Measurements from ENCODE around the gene KDM4B. TPM values are rescaled to one million over a fixed set of nuclear protein-coding genes. Genes with fewer than 3 reads are reported as not detected.

Gene KDM4B
- total RNA-seq, 4 donors from 2014 or later: 18.4 to 94.7 (median 25.6) TPM

DNA sequence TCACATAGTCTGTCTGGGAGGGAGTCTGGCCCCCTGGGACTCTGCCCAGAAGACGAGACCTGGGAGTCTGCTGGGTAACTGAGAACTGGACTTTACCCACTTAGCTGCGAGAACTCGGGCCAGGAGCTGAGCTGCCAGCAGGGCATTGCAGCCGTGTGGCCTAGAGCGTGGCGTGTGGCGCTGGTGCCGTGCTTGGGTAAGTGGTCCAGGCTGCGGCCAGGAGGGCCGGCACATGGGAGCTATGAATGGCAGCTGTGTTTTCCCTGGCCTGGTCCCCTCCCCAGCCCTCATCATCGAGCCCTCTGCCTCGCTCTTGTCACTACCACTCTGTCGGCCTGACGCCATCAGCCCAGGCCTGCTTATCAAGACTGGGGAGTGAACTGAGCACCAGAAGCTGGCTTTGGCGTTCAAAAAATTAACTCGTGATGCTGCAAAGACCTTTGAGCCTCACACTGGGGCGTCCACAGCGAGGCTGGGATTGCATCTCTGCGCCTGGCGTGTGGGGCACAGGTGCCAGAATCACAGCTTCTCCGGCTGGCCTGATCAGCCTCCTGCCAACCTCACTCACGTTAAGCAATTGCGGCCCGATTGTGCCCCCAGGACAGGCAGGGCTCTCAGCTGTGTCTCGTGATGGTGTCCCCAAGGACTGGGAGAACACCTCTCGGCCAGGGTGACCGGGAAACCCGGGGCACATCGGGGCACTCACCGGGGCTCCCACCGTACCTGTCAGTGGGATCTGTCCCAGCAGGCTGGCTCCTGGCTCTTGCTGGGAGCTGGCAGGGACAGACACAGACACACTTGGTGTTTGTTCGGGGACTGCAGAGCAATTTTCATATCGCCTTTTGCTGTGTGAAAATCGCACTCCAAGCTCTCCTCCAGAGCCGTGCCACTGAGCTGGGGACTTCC is 85.9 kb downstream of the KDM4B start:
- Histone ChIP-seq H3K4me3 (no peak overlapping the region), H3K27ac (no peak overlapping the region), H3K9me3 (no peaks in the 10 kb centered on the region), H3K36me3 (no peaks in the 10 kb centered on the region), H3K4me1 (no peaks in the 10 kb centered on the region), H3K27me3 (no peaks in the 10 kb centered on the region)
- TF ChIP-seq, protein P1, sequence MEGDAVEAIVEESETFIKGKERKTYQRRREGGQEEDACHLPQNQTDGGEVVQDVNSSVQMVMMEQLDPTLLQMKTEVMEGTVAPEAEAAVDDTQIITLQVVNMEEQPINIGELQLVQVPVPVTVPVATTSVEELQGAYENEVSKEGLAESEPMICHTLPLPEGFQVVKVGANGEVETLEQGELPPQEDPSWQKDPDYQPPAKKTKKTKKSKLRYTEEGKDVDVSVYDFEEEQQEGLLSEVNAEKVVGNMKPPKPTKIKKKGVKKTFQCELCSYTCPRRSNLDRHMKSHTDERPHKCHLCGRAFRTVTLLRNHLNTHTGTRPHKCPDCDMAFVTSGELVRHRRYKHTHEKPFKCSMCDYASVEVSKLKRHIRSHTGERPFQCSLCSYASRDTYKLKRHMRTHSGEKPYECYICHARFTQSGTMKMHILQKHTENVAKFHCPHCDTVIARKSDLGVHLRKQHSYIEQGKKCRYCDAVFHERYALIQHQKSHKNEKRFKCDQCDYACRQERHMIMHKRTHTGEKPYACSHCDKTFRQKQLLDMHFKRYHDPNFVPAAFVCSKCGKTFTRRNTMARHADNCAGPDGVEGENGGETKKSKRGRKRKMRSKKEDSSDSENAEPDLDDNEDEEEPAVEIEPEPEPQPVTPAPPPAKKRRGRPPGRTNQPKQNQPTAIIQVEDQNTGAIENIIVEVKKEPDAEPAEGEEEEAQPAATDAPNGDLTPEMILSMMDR (IDR thresholded peaks at IDR 0.05): no peak
- TF ChIP-seq POLR2A (IDR thresholded peaks at IDR 0.05): no peak
- intact Hi-C loops (cut with DNase I; ENCODE audit: low total_unique reads): no loop called here
- DNase-seq: no peak

DNA sequence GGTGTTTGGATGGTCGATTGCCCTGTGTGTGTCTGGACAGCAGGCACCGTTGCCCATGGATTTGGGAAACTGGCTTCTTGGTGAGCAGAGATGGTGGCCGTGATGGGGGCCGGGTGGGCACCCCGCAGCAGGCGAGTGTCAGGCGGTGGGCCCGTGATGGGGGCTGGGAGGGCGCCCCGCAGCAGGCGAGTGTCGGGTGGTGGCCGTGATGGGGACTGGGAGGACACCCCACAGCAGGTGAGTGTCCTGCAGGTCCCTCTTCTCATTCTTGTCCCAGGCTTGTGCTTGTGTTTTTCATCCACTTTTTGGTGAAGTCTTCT is 86.5 kb downstream of the KDM4B start:
- TF ChIP-seq, protein P1 (IDR thresholded peaks at IDR 0.05): no peak
- TF ChIP-seq POLR2A (IDR thresholded peaks at IDR 0.05): no peak
- no peaks in the 10 kb centered on the region for H3K27me3 ChIP-seq
- H3K4me3 ChIP-seq: no peak overlapping the region
- H3K36me3 ChIP-seq: no peaks in the 10 kb centered on the region
- no peaks in the 10 kb centered on the region for H3K9me3 ChIP-seq
- DNase-seq: no peak
- intact Hi-C loops (cut with DNase I; ENCODE audit: low total_unique reads): no loop called here
- no peaks in the 10 kb centered on the region for H3K4me1 ChIP-seq
- H3K27ac ChIP-seq: no peak overlapping the region

DNA sequence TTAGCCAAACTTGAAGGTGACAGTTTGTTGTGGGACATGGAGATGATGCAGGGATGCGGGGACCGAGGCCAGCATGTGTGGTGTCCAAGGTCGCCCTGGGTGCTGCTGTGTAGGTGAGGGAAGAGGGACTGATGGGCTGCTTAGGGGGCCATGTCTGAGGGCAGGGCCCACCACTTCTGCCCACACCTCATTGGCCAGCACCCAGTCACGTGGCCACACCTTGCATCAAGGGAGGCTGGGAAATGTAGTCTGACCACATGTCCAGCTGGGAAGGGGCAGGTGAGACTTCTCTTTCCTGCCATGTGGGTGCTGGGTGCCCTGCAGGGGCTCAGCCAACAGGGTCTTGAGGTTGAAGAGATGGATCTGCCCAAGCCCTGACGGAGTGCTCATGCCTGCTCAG is 88.9 kb downstream of the KDM4B start:
- TF ChIP-seq POLR2A (IDR thresholded peaks at IDR 0.05): no peak
- TF ChIP-seq, protein P1 (IDR thresholded peaks at IDR 0.05): no peak
- H3K4me3 ChIP-seq: no peak overlapping the region
- no peak for DNase-seq
- H3K4me1 ChIP-seq: no peaks in the 10 kb centered on the region
- intact Hi-C loops (cut with DNase I; ENCODE audit: low total_unique reads): no loop called here
- H3K9me3 ChIP-seq: no peaks in the 10 kb centered on the region
- H3K27ac ChIP-seq: no peak overlapping the region
- H3K27me3 ChIP-seq: no peaks in the 10 kb centered on the region
- H3K36me3 ChIP-seq: no peaks in the 10 kb centered on the region

DNA sequence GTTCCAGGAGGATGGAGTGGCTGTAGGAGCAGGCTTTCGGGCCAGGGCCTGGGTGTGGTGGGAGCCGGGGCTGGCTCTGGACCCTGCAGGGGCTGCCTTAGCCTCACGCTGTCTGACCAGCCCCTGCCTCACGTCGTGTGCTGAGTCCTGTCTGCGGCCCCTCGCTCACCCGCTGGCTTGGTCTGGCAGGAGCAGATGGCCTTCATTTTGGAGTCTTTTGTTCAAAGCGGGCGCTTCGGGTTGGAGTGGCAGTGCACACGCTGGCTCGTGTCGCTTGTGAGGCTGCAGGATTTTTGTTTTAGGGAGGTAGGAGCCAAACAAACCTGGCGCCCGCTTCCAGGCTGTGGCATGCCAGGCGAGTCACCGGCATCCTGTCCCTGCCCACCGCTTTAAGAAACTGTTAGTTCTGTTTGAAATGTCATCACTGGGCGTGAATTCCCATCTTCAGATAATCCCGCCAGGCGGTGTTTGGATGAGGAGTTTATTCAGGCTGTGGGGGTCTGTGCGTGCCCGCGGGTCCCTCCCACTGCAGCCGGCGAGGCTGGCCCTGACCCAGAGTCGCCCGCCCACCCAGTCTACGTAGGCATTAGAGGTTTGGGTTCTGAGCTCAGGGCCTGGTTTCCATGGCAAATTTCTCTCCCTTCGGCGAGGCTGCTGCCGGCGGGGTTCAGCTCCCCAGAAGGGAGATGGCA is 89.8 kb downstream of the KDM4B start:
- no peak for DNase-seq
- Histone ChIP-seq H3K27ac (peak overlapping the region in 1 of 2 donors; percentile 18), H3K27me3 (no peaks in the 10 kb centered on the region), H3K9me3 (no peaks in the 10 kb centered on the region), H3K36me3 (no peaks in the 10 kb centered on the region), H3K4me1 (no peaks in the 10 kb centered on the region), H3K4me3 (no peak overlapping the region)
- TF ChIP-seq, protein P1 (IDR thresholded peaks at IDR 0.05): no peak
- TF ChIP-seq POLR2A (IDR thresholded peaks at IDR 0.05): no peak
- intact Hi-C loops (cut with DNase I; ENCODE audit: low total_unique reads): no loop called here

DNA sequence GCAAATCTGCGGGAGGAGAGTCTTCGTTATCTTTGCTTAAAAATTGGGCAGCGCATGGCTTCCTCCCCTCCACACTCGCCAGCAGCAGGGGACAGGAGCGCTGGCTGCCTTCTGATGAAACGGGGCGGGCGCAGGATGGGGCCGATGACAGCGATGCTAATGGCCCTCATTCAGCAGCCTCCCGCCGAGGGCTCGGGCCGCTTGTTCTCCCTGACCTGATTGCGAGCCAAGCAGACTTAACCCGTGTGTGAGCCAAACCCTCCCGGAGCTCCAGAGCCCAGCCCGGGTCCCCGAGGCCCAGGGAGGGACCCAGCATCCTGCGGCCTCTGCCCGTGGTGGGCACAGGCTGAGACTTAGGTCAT is 90.3 kb downstream of the KDM4B start:
- no peak for TF ChIP-seq POLR2A (IDR thresholded peaks at IDR 0.05)
- no peaks in the 10 kb centered on the region for H3K4me1 ChIP-seq
- peak overlapping the region in 1 of 2 donors; percentile 18 for H3K27ac ChIP-seq
- no peak for DNase-seq
- H3K4me3 ChIP-seq: no peak overlapping the region
- intact Hi-C loops (cut with DNase I; ENCODE audit: low total_unique reads): no loop called here
- H3K9me3 ChIP-seq: no peaks in the 10 kb centered on the region
- no peaks in the 10 kb centered on the region for H3K36me3 ChIP-seq
- H3K27me3 ChIP-seq: no peaks in the 10 kb centered on the region

Measured in uterus (tissue), 4 donors.